GM12878 (cell line): ENCODE measurements around the gene NTF4.
A peak's percentile ranks its signal among the peaks of the same experiment; 100 is the strongest.

ENCODE experiments used
- CHD1 ChIP-seq: IDR thresholded peaks from 2 replicates; pipeline ENCODE4 v1.6.1; 2012; ENCODE audit warnings: low read depth, low read length, improper control_type of control experiment
- CHD2 ChIP-seq: IDR thresholded peaks from 2 replicates; pipeline ENCODE4 v1.6.1; 2011; ENCODE audit warnings: low read depth, low read length, improper control_type of control experiment, borderline replicate concordance
- NR2C2 ChIP-seq: IDR thresholded peaks from 2 replicates; pipeline ENCODE4 v1.6.1; 2011; ENCODE audit warnings: borderline replicate concordance, low read depth; ENCODE audit not compliant: control insufficient read depth, insufficient read length
- POLR2A ChIP-seq: IDR thresholded peaks from 2 replicates; pipeline ENCODE4 v1.6.1; 2011; ENCODE audit warnings: low read depth, mild to moderate bottlenecking, low read length
- PRDM15 ChIP-seq: fragments of 450-650 bp; formaldehyde crosslinking; IDR thresholded peaks from 2 replicates; pipeline ENCODE4 v1.4.0; 2020; ENCODE audit warnings: mild to moderate bottlenecking, moderate library complexity
- RCOR1 ChIP-seq: conservative IDR thresholded peaks from 2 replicates; pipeline ENCODE4 v1.6.1; 2012; ENCODE audit warnings: low read depth, low read length, improper control_type of control experiment
- SMC3 ChIP-seq: IDR thresholded peaks from 2 replicates; pipeline ENCODE4 v1.6.1; 2011; ENCODE audit warnings: low read length, improper control_type of control experiment, borderline replicate concordance
- TF ChIP-seq, protein P1 (sequence below), 3 experiments: IDR thresholded peaks in 2 of 3; conservative IDR thresholded peaks in 1 of 3; 2 replicates each; pipeline ENCODE4 v1.5.1; 2011; ENCODE audit warnings: low read depth in 3 of 3, low read length in 3 of 3, mild to moderate bottlenecking in 3 of 3, control low read depth in 2 of 3, moderate library complexity in 2 of 3, inconsistent platforms in 1 of 3, mixed read lengths in 1 of 3; ENCODE audit not compliant: control insufficient read depth in 2 of 3, insufficient read depth in 1 of 3; ENCODE audit errors: extremely low read depth in 1 of 3

- TF ChIP-seq RCOR1, result no peak
- no peak for TF ChIP-seq PRDM15 (CRISPR knock-in tag)
- no peak for TF ChIP-seq SMC3
- TF ChIP-seq, protein P1, sequence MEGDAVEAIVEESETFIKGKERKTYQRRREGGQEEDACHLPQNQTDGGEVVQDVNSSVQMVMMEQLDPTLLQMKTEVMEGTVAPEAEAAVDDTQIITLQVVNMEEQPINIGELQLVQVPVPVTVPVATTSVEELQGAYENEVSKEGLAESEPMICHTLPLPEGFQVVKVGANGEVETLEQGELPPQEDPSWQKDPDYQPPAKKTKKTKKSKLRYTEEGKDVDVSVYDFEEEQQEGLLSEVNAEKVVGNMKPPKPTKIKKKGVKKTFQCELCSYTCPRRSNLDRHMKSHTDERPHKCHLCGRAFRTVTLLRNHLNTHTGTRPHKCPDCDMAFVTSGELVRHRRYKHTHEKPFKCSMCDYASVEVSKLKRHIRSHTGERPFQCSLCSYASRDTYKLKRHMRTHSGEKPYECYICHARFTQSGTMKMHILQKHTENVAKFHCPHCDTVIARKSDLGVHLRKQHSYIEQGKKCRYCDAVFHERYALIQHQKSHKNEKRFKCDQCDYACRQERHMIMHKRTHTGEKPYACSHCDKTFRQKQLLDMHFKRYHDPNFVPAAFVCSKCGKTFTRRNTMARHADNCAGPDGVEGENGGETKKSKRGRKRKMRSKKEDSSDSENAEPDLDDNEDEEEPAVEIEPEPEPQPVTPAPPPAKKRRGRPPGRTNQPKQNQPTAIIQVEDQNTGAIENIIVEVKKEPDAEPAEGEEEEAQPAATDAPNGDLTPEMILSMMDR (IDR thresholded peaks at IDR 0.05 in 2 of 3, conservative IDR thresholded peaks at IDR 0.05 in 1 of 3; ENCODE audit: control insufficient read depth in 2 of 3, extremely low read depth in 1 of 3, insufficient read depth in 1 of 3, low read depth in 3 of 3, low read length in 3 of 3), result no peak
- no peak for TF ChIP-seq NR2C2
- no peak for TF ChIP-seq CHD2
- TF ChIP-seq CHD1, result no peak
- 0 out of 2 replicates have a peak, but pooled peaks have one; percentile 25 for TF ChIP-seq POLR2A
These were observed 37.7 kb upstream of the NTF4 start for GRCh38 chr19:49102303-49102702.
